Cortex of kidney (tissue), 1 donor: ENCODE results near the gene P2RY1.

Source experiments
- DNase-seq: peaks from one replicate; lab custom pipeline; 2025; lab: John Stamatoyannopoulos, UW

The P2RY1 gene

GRCh38 chr3:152834776-152835600 lies at the start of gene P2RY1:
Gene P2RY1 (plus strand): TSS chr3:152835131. CDS start chr3:152835783, 652 bp downstream.
- no peak for DNase-seq

- no peak for DNase-seq
Measured at GRCh38 chr3:152786977-152787681, 47.8 kb upstream of the P2RY1 start.

DNA sequence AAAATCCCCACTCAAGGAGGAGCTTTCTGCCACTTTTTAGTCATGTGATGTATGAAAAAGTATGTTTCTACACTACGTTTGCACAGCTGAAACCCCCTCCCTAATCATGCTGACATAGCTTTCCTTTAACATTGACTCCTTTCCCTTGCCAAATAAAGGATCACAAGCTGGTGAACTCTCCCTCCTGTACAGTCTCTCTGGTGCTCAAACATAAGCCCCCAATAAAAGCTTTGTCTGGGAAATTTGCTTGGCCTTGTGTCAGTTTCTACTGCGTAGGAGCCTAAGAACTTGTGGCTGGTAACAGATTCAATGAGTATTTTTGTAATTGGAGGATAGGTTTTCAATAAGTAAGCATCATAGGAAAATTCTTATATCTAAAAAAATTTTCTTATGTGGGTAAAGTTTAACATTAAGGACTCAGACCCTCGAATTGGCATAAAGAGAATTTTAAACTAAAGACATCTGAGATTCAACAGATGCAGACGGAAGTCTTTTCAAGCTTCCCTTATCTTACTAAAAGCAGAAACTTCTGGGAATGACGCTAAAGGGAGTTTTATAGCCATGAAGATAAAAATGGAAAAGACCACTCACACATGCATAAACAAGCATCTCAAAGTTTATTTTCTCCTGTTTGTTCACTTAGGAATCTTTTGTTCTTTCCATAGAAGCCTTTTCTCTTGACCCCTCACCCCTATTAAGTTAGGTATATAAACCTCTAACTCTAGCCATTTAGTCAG lies 44.1 kb upstream of the P2RY1 start:
- no peak for DNase-seq

- no peak for DNase-seq
Measured at GRCh38 chr3:152793969-152794368, 41.0 kb upstream of the P2RY1 start.

GRCh38 chr3:152797751-152798432 lies 37.0 kb upstream of the P2RY1 start:
- no peak for DNase-seq

GRCh38 chr3:152811974-152812760 lies 22.8 kb upstream of the P2RY1 start:
- DNase-seq = no peak

DNA sequence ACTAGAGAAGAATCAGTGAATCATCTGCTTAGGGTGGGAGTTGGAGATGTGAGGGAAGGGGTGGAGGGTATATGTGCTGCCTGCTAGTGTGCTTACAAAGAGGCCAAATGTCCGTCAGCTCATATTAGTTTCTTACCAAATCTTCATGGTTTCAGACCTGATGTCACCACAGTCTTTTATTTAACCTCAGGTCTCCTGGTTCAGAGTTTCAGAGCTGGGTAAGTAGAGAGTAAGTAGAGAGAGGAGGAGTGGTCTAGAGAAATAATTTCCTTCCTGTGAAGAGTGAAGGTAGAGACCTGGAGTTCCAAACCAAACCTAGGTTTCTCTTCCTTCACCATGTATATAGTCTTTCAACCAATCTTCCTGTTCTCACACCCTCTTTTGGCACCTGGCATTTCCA lies 17.5 kb upstream of the P2RY1 start:
- no peak for DNase-seq

- DNase-seq = no peak
Measured at GRCh38 chr3:152818027-152818426, 16.9 kb upstream of the P2RY1 start.

GRCh38 chr3:152823173-152823572 lies 11.8 kb upstream of the P2RY1 start:
- DNase-seq = no peak

GRCh38 chr3:152823781-152824180 lies 11.2 kb upstream of the P2RY1 start:
- no peak for DNase-seq

DNA sequence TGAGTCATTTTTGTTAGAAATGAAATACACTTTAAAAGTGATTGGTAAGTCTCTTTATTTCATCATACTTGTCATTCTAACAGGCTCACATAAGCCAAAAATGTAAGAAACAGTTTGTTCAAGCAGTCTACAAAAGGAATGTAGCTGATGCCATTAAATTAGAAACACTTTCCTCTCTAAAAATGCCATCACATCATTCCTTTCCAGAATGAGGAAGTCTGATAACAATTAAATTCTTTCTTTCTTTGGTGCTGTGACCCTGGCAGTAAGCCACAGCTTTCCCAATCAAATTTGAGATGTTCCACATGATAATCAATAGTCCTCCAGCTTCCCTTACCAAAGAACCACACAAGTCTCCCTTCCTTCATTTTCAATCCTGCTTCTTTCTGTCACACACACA lies 9.4 kb upstream of the P2RY1 start:
- DNase-seq = no peak

DNA sequence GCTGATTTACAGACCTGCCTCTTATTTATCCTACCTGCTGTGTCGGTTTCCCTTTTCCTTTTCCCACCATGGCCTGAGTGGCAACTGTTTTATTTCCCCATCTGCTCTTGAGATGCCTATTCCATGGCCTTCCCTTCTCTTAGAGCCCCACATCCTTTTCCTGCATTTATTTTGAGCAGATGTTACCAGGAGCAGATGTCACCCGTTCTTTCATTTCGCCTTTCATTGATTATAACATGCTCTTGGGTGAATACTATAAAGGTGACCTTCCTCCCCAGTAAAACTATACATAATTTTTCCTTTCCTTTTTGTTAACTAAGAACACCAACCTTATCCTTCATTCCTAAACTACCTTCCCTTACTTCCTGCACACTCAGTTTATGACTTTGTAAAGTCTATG lies 8.5 kb upstream of the P2RY1 start:
- DNase-seq = no peak

DNA sequence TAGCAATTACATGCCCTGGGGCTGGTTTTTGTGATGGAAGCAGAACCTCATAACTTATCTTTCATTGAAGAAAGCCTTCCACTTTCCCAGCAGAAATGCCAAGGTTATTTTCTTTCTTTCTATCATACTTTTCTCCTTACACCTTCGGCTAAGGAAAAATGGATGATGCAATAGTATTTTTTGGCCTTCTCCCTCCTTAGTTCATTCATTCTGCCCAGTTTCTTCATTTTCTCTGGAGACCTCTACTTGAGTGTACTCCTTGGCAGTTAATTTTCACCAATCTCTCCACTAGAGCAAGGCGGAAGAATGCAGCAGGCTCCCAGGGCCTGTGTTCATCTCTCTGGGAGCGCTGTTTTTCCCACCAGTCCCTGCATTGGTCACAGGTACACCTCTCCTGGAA lies 7.6 kb upstream of the P2RY1 start:
- no peak for DNase-seq

- no peak for DNase-seq
Measured at GRCh38 chr3:152828075-152828840, 6.7 kb upstream of the P2RY1 start.

DNA sequence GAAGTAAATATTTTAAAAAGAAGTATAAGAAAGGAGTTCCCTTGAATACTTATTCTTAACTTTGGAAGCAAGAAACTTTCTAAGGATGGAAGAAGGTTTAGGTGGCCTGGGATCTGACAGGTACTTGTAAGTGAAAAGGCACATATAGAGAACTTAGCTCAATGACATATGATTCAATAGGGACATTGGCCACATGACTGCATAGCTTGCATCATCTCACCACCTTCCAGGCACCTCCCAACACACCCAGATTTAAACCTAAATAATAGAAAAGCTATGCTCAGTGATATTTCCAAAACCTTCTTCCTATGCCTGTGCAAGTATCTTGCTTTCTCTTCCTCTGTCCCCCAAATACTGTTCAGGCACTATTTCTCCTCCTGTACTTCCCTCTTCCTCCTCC lies 4.7 kb upstream of the P2RY1 start:
- DNase-seq = no peak

DNA sequence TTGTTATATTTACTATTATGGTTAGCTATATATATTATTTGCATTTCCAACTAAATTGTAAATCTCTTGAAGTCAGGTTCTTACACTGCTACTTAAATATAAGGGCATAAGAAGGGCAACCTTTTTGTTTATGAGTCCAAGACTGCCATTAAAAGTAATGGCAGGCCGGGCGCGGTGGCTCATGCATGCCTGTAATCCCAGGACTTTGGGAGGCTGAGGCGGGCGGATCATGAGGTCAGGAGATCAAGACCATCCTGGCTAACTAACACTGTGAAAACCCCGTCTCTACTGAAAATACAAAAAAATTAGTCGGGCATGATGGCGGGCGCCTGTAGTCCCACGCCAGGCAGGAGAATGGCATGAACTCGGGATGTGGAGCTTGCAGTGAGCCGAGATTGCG lies 2.9 kb upstream of the P2RY1 start:
- no peak for DNase-seq

DNA sequence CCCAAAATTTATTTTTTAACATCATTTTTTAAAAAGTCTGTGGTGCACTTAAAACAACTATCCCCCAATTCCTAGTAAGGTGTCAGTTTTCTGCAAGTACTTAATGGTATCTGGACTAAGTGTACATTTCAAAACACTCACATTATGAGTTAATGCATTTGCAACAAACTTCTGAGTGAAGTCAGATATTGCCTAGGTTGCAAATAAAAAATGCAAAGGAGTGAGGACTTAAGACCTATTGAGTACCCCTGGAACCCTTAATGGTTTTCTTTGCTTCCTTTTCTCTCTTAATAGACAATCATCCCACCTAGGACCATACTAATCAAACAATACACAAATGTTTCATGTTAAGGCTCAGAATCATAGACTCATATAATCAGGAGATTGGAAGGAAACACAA lies 1.8 kb upstream of the P2RY1 start:
- DNase-seq = no peak

- DNase-seq = no peak
Measured at GRCh38 chr3:152834191-152834775, 648 bp upstream of the P2RY1 start.

DNA sequence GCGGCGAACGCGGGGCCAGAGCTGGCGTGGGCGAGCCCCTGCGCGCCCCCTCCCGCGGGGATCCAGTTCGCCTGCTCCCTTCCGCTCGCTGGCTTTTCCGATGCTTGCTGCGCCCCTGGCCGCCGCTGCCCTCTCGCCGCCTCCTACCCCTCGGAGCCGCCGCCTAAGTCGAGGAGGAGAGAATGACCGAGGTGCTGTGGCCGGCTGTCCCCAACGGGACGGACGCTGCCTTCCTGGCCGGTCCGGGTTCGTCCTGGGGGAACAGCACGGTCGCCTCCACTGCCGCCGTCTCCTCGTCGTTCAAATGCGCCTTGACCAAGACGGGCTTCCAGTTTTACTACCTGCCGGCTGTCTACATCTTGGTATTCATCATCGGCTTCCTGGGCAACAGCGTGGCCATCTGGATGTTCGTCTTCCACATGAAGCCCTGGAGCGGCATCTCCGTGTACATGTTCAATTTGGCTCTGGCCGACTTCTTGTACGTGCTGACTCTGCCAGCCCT lies 721 bp downstream of the P2RY1 start:
- DNase-seq = no peak

DNA sequence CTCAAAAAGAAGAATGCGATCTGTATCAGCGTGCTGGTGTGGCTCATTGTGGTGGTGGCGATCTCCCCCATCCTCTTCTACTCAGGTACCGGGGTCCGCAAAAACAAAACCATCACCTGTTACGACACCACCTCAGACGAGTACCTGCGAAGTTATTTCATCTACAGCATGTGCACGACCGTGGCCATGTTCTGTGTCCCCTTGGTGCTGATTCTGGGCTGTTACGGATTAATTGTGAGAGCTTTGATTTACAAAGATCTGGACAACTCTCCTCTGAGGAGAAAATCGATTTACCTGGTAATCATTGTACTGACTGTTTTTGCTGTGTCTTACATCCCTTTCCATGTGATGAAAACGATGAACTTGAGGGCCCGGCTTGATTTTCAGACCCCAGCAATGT lies 1.3 kb downstream of the P2RY1 start:
- DNase-seq = no peak
